ENCODE measurements around the gene NFE2L1. TPM values are rescaled to one million over a fixed set of nuclear protein-coding genes. Genes with fewer than 3 reads are reported as not detected.
A peak's percentile ranks its signal among the peaks of the same experiment; 100 is the strongest.

The NFE2L1 gene
- total RNA-seq, 3 donors from 2014 or later (not counting 1 experiment from before 2014, with no cell fraction given), result 38.6 to 53.4 (median 47.5) TPM

GRCh38 chr17:48024149-48025039, 23.8 kb upstream of the NFE2L1 start:
- Histone ChIP-seq H3K4me1 (ENCODE audit: control insufficient read depth, insufficient read depth, low read length) (peaks cover 36% of the 10 kb centered on the region), H3K36me3 (ENCODE audit: control insufficient read depth, insufficient read depth, low read length) (no peaks in the 10 kb centered on the region), H3K9me3 (ENCODE audit: control insufficient read depth, insufficient read depth, low read length) (no peaks in the 10 kb centered on the region), H3K27me3 (ENCODE audit: control insufficient read depth, insufficient read depth, low read length) (peaks cover 17% of the 10 kb centered on the region), H3K27ac (ENCODE audit: low read length) (peak overlapping the region; percentile 5), H3K4me3 (ENCODE audit: low read length) (peak overlapping the region; percentile 29)
- Mint-ChIP-seq H3K4me1 (peaks cover 34% of the 10 kb centered on the region in 2 donors), H3K4me3 (peak overlapping the region; percentile 94), H3K27me3 (ENCODE audit: low read depth in 2 of 2) (peaks cover 30 to 42% of the 10 kb centered on the region in 2 donors), H3K36me3 (no peaks in the 10 kb centered on the region), H3K27ac (peak overlapping the region; percentile 75 to 86), H3K9me3 (no peaks in the 10 kb centered on the region)
- intact Hi-C loops (cut with micrococcal nuclease), result loop anchor here (1.0 kb wide), 3 partner anchors 24 to 107 kb away; partner anchors contain the start of gene NFE2L1
- ATAC-seq (peak; percentile 1 to 3 (median 2)), DNase-seq (peak in 1 of 2 donors; percentile 68)
- no peak for TF ChIP-seq CTCF (IDR thresholded peaks at IDR 0.05)
- under 1% methylated on average over 53 of the region's 54 CpGs for WGBS (ENCODE audit: insufficient coverage)

- Mint-ChIP-seq H3K4me3 (peak overlapping the region; percentile 94), H3K27me3 (ENCODE audit: low read depth in 2 of 2) (peaks cover 30 to 42% of the 10 kb centered on the region in 2 donors), H3K27ac (peak overlapping the region; percentile 75 to 86), H3K9me3 (no peaks in the 10 kb centered on the region), H3K4me1 (peaks cover 34% of the 10 kb centered on the region in 2 donors), H3K36me3 (no peaks in the 10 kb centered on the region)
- Histone ChIP-seq H3K27ac (ENCODE audit: low read length) (no peak overlapping the region), H3K4me3 (ENCODE audit: low read length) (peak overlapping the region; percentile 29), H3K9me3 (ENCODE audit: control insufficient read depth, insufficient read depth, low read length) (no peaks in the 10 kb centered on the region), H3K36me3 (ENCODE audit: control insufficient read depth, insufficient read depth, low read length) (no peaks in the 10 kb centered on the region), H3K4me1 (ENCODE audit: control insufficient read depth, insufficient read depth, low read length) (peaks cover 36% of the 10 kb centered on the region), H3K27me3 (ENCODE audit: control insufficient read depth, insufficient read depth, low read length) (peaks cover 17% of the 10 kb centered on the region)
- DNase-seq (peak; percentile 93 to 99), ATAC-seq (peak; percentile 91 to 98 (median 94))
- TF ChIP-seq CTCF (IDR thresholded peaks at IDR 0.05), result peak; percentile 76
- under 1% methylated on average over 56 of the region's 56 CpGs for WGBS (ENCODE audit: insufficient coverage)
- intact Hi-C loops (cut with micrococcal nuclease), result loop anchor here (1.0 kb wide), 3 partner anchors 23 to 106 kb away; partner anchors contain the start of gene NFE2L1
Measured at GRCh38 chr17:48025040-48025903, 22.9 kb upstream of the NFE2L1 start.

GRCh38 chr17:48025904-48026501, 22.2 kb upstream of the NFE2L1 start:
- Mint-ChIP-seq H3K27me3 (ENCODE audit: low read depth in 2 of 2) (peaks cover 30 to 37% of the 10 kb centered on the region in 2 donors), H3K27ac (peak overlapping the region in 1 of 2 donors; percentile 86), H3K4me1 (peaks cover 34% of the 10 kb centered on the region in 2 donors), H3K9me3 (no peaks in the 10 kb centered on the region), H3K36me3 (no peaks in the 10 kb centered on the region), H3K4me3 (peak overlapping the region; percentile 94)
- peaks cover 36% of the 10 kb centered on the region for H3K4me1 ChIP-seq (ENCODE audit: control insufficient read depth, insufficient read depth, low read length)
- intact Hi-C loops (cut with micrococcal nuclease), result loop anchor here (1.0 to 2.0 kb wide), 4 partner anchors 22 to 593 kb away; partner anchors contain the start of gene NFE2L1
- no peaks in the 10 kb centered on the region for H3K9me3 ChIP-seq (ENCODE audit: control insufficient read depth, insufficient read depth, low read length)
- no peak overlapping the region for H3K27ac ChIP-seq (ENCODE audit: low read length)
- 48% methylated on average over 7 of the region's 8 CpGs for WGBS (ENCODE audit: insufficient coverage)
- no peak for TF ChIP-seq CTCF (IDR thresholded peaks at IDR 0.05)
- ATAC-seq (no peak), DNase-seq (peak in 1 of 2 donors; percentile 20)
- H3K36me3 ChIP-seq (ENCODE audit: control insufficient read depth, insufficient read depth, low read length), result no peaks in the 10 kb centered on the region
- H3K27me3 ChIP-seq (ENCODE audit: control insufficient read depth, insufficient read depth, low read length), result peaks cover 17% of the 10 kb centered on the region
- no peak overlapping the region for H3K4me3 ChIP-seq (ENCODE audit: low read length)
